ENCODE data around the gene C3orf20.

The C3orf20 gene

DNA sequence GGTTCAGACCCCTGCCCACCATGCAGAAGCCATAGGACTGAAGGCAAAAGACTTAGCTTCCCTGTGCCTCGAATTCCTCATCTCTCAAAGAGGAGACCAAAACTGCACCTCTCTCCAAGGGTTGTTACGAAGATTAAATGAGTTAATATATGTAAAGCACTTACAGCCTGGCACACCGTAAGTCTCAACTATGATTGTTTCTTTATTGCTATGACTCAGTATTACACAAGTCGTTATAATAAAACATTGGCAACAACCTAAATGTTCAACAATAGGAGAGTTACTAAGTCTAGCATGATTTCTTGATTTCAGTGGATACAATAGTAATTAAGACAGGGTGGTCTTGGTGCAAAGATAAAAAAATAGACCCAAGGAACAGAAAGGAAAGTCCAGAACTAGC, 124.2 kb downstream of the C3orf20 start:
- TF ChIP-seq, protein P1, sequence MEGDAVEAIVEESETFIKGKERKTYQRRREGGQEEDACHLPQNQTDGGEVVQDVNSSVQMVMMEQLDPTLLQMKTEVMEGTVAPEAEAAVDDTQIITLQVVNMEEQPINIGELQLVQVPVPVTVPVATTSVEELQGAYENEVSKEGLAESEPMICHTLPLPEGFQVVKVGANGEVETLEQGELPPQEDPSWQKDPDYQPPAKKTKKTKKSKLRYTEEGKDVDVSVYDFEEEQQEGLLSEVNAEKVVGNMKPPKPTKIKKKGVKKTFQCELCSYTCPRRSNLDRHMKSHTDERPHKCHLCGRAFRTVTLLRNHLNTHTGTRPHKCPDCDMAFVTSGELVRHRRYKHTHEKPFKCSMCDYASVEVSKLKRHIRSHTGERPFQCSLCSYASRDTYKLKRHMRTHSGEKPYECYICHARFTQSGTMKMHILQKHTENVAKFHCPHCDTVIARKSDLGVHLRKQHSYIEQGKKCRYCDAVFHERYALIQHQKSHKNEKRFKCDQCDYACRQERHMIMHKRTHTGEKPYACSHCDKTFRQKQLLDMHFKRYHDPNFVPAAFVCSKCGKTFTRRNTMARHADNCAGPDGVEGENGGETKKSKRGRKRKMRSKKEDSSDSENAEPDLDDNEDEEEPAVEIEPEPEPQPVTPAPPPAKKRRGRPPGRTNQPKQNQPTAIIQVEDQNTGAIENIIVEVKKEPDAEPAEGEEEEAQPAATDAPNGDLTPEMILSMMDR (conservative IDR thresholded peaks at IDR 0.05; ENCODE audit: low read depth, low read length), result no peak
- H3K4me3 ChIP-seq (ENCODE audit: low read depth, low read length), result no peak overlapping the region
- DNase-seq (ENCODE audit: low read depth), result no peak

DNA sequence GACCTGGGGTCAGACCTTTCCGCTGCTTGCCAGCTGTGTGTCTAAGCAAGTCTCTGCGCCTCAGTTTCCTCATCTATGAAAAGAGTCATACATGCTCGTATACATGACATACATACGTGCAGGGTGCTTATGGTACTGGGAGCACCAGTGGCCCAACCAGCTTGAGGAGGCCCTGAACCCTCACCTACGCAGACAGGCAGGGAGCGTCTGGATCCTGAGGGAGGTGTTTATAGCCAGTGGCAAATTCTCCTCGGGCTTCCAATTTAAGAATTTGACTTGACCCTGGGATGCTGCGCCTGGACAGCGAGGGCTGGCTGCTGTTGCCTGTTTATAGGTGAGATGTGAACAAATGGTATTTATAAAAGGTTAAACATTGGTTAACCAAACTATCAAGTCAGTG, 126.1 kb downstream of the C3orf20 start:
- H3K4me3 ChIP-seq (ENCODE audit: low read depth, low read length), result no peak overlapping the region
- TF ChIP-seq, protein P1 (conservative IDR thresholded peaks at IDR 0.05; ENCODE audit: low read depth, low read length), result no peak
- no peak for DNase-seq (ENCODE audit: low read depth)

DNA sequence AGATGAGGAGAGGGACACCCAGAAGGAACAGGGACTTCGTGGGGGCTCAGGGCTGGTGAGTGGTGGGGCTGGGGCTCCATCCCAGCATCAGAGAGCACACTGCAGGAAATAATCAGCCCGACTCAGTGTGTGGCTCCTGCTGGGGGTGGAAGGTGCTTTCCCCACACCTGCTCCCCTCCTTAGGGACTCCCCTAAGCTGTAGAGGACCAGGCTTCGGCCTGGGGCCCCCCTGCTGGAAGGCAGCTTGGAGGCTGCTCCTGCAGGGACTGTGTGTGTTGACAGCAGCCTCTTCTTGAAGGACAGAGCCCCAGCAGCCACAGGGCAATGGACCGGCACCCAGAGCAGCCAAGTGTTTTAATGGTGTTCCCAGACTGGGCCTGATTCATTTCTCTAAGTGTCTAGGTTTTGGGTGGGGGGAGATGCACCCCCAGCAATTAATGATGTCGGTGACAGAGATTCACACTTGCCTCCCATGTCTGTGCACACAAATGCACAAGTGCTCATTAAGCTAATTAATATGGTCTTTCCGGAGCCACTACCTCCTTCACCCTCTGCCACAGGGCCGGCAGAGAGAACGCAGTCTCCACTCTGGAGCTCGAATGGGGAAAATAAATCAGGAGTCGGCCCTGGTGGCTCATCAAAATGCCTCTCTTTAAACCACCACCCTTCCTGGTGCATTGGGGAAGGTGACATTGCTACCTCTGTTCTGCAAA, 126.9 kb downstream of the C3orf20 start:
- no peak overlapping the region for H3K4me3 ChIP-seq (ENCODE audit: low read depth, low read length)
- TF ChIP-seq, protein P1 (conservative IDR thresholded peaks at IDR 0.05; ENCODE audit: low read depth, low read length), result no peak
- DNase-seq (ENCODE audit: low read depth), result no peak

DNA sequence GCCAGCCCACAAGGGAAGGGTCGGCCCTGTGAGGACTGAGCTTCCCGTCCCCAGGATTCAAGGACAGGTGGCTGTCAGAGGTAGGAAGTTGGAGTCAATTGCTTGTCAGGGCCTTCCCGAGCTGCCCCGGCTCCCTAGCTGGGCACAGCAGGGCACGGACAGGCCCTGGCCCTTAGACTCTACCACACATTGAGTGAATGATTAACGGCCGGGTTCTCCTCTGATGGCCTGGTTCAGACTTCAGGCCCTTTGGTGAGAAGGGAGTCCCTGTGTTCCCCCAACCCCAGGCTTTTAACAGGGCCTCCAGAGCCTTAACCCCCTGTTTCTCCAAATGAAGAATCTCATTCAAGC, 127.4 kb downstream of the C3orf20 start:
- TF ChIP-seq, protein P1 (conservative IDR thresholded peaks at IDR 0.05; ENCODE audit: low read depth, low read length), result no peak
- no peak overlapping the region for H3K4me3 ChIP-seq (ENCODE audit: low read depth, low read length)
- no peak for DNase-seq (ENCODE audit: low read depth)

DNA sequence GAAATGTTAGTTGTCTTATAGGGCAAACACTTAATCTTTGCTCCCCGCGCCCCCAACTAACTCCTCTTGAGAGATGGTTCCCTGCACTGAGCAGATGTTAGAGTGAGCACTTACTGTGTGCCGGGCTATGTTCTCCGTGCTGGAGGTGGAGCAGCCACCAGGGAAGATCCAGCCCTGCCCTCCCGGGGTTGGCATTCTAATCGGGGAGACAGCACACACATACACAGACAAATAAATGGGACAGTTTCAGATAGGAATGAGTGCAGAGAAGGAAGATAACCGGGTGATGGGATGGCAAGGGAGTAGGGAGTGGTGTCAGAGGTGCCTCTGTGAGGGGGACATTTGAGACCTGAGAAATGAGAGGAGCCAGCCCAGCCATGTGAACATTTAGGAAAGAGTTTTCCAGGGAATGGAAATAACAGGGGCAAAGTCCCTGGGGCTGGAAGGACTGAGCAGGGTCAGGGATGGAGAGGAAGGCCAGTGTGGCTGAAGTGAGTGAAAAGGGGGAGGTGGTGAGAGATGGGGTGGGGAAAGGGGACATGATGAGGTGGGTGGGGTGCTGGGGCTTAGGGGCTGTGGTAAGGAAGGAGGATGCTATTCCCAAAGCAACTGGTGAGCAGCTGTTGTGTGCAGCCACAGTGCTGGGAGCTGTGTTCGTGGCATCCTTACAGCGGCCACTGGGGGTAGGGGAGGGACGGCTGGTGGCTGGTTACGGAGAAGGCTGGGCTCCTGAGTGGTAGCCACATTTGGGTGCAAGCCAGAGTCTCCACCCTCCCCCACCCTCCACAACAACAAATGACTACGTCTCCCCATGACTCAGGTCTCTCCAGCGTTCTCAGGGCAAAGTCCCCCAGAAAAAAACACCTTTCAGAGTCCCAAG, 128.4 kb downstream of the C3orf20 start:
- no peak for DNase-seq (ENCODE audit: low read depth)
- TF ChIP-seq, protein P1 (conservative IDR thresholded peaks at IDR 0.05; ENCODE audit: low read depth, low read length), result no peak
- H3K4me3 ChIP-seq (ENCODE audit: low read depth, low read length), result no peak overlapping the region

DNA sequence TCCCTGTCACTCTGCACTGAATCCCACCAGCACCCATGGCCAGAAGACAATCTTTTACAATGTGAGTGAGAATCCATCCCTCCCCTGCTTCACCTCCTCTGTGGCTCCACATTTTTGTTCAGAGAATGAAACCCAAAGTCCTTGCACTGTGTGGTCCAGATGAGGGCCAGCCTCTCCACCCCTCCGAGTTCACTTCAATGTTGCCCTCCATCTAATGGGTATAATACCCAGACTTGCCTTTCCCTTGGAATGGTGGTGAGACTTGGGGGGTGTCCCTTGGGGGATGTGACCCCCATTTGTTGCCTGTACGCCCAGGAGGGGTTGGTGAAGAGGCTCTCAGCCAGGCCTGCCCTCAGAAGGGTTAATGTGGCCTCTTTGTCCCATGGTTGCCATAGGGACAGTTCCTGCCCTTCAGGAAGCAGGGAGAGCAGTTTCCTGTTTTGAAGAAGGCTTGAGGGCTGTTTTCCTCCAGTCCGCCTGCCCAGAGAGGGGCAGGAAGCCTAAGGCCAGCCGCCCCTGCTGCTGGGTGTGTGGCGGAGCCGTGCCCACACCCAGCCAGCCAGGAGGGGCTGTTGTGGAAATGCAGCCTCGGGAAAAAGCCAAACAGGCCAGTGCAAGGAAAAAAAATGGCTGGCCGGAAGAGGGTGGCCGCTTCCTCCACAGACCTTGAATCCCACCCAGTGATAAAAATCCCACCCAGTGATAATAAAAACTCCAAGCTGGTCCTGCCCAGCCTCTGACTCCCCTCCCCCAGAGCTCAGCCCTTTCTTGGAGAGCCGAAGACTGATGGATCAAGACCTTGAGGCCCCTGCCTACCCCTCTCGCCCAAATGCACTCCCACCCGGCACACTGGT, 129.3 kb downstream of the C3orf20 start:
- no peak for DNase-seq (ENCODE audit: low read depth)
- TF ChIP-seq, protein P1 (conservative IDR thresholded peaks at IDR 0.05; ENCODE audit: low read depth, low read length), result no peak
- no peak overlapping the region for H3K4me3 ChIP-seq (ENCODE audit: low read depth, low read length)

Measured in choroid plexus epithelial cell (primary cell).